GM18499 (cell line): Measurements from ENCODE around the gene TMX2.

Experiments used
- ATAC-seq: cut with Tn5 transposase; IDR thresholded peaks from one replicate; pipeline ENCODE4 v1.9.1; 2021; ENCODE audit warnings: moderate number of reproducible peaks; ENCODE audit not compliant: insufficient read depth, unreplicated experiment

The TMX2 gene

DNA sequence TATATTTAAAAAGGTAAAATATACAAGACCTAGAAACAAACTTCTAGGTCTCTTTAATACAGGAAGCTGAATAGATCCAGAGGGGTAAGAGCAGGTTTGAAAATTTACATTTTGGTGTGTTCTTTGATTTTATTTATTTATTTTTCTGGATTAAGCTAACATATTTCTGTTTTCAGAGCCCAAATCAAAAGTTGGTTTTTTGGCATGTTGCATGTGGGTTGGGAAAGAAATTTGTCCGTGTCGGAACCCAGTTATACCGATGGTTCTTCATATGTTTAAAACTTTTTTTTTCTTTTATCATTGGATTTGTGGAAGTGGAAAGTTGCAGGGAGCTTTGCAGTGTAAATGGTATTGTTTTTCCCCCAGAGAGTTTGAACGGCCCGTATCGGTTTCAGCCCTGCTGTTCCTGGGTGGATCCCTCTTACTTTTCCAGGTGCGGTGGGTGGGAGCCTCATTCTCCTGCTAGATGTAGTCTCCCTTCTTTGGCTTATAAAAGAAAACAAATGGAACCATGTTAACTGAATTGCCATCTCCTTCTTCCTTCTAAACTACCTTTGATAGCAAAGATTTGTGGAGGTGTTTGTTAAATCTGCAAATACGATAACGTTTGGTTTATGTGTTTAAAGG, 50.0 kb downstream of the TMX2 start:
- ATAC-seq, result no peak

DNA sequence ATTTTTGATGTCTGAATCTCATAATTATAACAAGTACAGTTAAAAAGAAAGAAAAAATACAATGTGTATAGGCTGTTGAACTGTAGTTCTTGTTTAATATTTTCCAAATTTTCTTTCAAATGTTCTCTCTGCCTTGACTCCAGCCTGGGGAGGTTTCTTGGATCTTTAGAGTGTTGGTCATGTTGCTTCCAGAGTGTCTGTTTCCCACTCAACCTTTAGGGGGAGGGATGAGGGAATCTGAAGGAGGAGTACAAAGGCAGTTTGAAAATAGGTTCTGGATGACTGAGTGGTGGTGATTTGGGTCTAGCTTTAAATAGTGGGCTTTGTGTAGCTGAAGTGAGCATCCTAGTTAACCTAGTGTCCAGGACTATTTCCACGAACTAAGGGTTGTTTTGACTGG, 51.2 kb downstream of the TMX2 start:
- no peak for ATAC-seq

DNA sequence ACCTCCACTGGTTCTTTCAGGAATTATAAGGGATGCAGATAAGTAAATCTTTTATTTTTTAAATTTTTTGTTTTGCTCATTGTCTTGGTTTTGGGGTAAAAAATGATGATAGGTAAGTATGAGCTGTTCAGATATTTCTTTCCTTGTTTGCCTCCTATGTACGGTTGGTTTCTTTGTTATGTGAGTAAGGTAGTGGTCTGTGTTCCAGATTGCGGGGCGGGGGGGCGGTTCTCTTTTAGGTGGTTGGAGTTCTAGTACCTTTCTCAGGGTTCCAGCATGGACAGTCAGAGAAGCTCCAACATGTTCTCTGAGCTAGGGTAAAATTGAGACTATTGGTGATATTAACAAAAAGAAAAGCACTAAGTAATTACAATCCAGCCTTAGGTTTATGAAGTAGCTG, 51.6 kb downstream of the TMX2 start:
- ATAC-seq, result no peak

DNA sequence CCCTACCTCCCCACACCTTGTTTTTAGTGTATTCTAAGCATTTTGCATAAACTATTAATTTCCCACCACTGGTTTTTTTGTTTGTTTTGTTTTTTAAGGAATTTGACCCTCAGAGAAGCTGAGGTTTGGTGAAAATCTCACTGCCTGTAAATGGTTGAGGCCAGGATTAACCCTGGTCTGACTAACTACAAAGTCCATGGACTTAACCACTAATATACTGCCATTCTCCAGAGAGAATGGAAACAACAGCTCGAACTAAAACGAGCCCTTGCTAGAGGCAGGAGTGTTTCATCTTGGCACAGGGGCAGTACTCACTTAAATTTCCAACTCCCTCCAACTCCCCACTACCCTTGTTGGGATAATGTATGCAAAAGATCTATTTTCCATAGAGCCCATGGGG, 52.2 kb downstream of the TMX2 start:
- no peak for ATAC-seq

DNA sequence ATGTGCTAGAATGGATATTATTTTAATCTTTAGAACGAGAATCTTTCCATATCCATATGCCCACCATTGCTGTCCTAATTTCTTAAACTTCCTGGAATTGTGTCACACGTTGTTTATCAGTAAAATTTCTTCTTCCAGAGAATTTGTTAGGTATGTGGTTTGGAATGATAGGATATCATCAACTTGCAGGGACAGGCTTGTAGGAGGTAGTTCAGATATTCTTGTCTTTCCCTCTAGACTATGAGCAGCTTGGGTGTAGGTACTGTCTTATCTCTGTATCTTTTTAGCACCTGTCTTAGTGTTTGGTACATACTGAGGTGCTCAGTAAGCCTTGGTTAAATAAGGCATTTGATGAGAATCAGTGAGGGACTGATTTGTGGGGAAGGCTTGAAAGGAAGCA, 52.6 kb downstream of the TMX2 start:
- ATAC-seq, result no peak

DNA sequence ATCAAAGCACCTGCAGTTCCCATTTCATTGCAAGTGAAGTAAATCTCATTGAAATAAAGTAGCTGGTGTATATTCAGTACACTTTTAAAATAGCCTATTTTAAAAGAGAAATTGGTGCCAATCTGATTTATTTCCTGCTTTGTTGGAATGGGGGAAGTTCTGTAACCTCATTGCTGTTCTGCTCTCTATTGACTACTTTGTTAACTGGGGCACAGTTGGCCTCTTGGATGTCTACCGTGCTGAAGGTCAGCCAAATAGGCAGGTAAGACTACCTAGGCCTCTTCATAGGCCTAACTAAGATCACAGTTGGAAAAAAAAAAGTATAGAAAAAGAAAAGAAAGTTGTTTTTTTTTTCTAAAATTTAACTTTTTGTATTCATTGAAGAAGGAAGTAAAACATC, 58.4 kb downstream of the TMX2 start:
- no peak for ATAC-seq

DNA sequence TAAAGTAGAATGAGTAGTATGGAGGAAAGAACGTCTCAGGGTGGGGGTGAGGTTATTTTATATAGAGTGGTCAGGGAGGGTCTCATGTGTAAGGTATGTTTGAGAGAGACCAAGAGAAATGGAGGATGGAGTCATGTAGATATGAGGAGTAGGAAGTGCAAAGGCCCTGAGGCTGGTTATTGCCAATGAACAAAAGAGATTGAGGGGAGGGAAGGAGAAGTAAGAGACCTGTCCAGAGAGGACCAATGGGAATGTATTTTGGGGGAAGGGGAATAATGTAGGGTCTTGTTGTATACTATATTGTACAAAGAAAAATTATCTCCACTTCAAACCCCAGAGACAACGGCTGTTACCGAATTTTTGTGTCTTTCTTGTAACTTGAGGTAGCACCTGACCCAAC, 59.0 kb downstream of the TMX2 start:
- ATAC-seq, result no peak

DNA sequence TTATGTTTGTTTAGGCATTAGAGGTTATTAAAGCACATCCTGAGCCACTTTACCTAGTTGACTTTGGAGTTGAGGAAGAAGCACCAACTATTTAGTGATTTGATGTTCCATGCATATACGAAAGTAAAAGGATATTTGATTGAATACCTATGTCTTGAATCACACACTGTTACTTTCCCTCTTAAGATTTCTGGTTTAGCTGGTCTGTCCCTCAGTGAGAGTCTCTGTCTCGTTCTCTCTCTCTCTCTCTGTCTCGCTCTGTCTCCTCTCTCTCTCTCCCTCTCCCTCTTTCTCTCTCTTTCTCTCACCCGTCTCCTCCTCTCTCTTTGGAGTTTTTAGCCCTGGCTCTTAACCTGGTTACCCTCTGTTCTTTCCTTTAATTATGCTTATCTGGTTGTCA, 60.2 kb downstream of the TMX2 start:
- ATAC-seq, result no peak

DNA sequence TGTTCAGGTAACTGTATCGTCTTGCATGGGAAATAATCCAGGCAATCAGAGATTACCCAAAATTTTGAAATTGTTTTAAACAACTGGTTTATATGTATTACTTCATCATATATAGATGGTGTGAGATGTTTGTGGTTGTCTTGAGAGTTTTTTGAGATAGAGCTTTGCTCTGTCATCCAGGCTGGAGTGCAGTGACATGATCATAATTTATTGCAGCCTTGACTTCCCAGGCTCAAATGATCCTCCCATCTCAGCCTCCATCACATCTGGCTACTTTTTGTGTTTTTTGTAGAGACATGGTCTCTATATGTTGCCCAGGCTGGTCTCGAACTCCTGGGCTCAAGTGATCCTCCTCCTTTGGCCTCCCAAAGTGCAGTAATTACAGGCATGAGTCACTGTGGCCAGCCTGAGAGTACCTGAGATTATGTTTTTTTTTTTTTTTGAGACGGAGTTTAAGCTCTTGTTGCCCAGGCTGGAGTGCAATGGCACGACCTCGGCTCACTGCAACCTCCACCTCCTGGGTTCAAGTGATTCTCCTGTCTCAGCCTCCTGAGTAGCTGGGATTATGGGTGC, 60.7 kb downstream of the TMX2 start:
- ATAC-seq, result no peak

DNA sequence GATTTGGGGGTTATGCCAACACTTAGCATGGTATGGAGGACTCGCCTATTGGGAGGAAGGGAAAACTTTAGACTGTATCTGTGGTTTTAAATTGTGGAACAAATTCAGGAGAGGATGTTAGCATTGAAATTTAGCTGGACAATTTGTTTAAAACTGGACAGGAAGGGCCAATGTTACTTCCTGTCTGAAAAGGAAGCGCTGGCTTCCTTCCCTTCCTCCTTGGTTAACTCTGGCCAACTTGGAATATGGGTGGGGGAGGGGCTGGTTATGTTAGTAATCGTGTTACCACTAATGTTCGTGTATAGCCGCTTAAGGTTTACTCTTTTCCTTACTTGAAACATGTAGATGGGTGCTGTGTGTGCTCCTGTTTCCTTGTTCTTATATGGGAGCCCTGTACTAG, 63.1 kb downstream of the TMX2 start:
- ATAC-seq, result no peak

DNA sequence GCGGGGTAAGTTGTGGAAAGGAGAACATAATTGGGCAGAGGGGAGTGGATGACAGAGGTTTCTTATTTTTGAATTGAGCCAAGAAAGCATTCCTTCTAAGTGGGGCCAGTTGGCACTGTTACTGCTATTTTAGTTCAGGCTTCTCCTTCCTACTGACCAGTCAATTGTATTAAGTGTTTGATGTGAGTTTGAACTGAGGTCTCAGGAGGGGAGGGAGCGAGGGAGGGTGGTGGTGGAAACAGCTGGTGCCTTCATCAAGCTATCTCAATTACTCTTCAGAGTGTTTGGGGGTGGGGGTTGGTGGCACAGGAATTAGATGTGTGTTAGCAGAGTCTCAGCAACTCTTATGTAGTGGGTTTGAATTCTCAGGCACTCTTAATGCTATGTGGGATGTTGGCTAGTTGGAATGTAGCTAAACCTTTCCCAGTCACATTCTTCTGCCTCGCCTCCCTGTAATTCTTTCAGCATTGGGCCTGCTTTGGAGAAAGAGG, 63.7 kb downstream of the TMX2 start:
- no peak for ATAC-seq

DNA sequence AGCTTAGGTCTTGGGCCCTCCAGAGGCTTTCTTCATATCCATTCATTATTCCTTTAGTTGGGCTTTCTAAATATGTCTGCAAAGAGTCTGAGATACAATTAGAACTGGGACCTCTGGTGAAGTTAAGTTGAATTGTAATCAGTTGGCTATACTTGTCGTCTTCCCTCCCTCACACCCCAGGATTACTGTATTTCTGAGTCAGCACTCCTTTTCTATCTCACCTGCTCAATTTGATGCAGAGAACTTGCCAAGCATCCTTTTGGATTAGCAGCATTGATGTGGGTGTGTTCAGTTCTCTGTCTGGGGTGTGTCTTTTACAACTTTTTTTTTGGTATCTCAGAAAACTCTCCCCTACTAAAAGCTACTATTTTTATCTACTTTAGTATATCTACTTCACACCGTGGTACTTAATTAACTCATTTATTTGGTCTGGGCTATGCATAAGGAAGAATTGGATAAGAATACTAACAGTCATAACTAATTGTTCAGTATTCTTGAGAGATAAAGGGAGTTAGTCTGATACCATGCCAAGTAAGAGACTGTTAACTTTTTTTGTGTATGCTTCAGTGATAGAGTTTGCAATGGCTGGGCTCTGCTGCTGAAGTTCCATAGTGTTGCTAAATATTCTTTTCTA, 64.3 kb downstream of the TMX2 start:
- no peak for ATAC-seq

DNA sequence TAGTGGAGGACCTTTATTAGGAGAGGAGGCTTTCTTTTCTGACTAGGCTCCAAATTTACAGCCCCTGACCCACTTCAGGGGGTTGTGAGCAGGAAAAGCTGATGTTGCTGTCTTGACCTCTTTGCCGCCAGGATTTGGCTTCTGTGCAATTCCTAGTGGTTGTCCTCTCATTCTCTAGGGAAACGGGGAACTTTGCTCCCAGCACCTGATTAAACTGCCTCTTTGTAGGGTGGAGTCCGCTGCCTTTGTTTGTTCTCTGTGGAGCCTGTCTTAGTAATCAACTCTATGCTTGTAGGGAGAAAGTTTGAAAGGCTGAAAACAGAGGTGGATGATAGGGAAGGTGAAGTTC, 65.5 kb downstream of the TMX2 start:
- ATAC-seq, result no peak

DNA sequence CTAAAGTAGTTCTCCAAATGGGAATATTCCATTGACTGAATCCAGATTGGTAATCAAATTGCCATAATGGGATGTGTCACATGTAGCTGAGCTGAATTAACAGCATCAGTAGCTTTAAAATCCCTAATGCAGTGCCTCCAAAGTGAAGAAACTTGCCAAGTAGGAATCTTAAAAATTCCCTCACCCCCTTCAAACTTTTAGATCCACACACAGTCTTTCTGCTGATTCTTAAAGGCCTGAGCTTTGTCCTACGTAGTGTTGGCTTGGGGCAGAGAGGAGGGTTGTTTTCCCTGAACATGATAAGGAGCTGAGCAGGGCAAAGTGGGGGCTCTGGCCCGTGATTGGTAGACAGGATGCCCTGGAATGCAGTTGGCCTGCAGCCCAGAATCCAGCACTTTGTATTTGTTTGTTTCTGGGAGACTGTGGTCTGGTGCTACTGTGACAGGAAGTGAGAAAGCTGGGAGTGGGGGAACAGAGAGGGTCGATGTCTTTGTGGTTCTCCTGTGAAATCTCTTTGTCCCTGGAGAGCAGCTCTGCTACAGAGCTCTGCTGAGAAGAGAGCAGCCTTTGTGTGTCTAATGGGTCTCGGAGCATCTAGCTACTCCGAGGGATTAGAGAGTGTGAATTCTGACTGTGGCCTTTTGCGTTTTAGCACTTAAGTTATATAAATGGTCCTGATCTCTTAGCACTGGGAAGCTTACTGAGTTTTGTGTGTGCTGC, 66.1 kb downstream of the TMX2 start:
- ATAC-seq, result no peak

DNA sequence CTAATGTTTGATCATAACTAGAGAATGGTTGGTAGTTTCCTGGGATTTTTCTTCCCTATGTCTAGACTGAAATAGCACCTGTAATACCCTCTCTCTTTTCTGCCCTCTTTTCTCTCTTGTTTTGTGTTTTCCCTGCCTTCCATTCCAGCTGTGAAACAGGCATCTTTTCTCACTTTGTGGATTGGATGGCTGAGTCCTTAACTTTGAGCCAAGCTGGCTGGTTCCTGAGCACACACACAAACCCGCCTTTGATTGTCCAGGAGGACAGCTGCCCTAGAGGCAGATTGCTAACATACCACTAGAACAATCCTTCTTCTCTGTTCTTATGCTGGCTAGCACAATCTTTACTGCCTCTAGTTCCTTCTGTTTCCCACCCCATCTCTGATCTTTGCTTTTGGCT, 66.9 kb downstream of the TMX2 start:
- no peak for ATAC-seq

DNA sequence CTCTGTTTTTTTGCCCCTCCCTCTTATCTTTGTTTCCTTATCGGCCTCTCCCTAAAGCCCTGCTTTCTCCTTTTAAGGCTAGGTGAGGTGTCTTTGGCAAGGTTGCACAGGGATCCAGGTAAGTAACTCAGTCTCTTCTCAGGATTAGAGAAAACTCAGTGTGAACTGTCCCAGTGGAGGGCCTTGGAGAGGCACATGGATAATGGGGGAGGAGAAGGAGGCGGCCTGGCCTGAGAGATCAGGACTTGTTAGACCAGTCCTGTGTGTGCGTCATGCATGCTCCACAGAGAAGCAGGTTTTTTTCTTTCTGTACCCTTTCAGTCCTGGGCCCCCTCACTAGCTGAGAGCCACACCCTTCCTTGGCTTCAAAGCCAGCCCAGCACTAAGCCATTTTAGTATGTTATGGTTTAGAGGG, 69.1 kb downstream of the TMX2 start:
- ATAC-seq, result no peak

DNA sequence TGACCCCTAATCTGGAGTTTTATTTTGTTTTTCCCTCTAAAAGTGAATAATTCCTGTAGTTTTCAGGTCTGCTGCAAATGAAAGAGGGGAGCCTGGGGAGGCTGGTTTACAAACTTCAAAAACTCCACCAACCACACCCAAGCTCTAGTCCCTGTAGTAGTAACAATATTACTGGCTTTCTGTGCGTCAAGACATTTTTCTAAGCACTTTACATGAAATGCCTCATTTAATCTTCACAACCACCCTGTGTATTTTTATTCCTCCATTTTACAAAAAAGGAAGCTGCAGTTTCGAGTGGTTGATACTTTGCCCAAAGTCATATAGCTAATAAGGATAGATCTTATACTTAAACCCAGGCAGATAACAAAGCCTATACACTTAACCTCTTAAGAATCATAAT, 72.7 kb downstream of the TMX2 start:
- ATAC-seq, result peak; percentile 44

DNA sequence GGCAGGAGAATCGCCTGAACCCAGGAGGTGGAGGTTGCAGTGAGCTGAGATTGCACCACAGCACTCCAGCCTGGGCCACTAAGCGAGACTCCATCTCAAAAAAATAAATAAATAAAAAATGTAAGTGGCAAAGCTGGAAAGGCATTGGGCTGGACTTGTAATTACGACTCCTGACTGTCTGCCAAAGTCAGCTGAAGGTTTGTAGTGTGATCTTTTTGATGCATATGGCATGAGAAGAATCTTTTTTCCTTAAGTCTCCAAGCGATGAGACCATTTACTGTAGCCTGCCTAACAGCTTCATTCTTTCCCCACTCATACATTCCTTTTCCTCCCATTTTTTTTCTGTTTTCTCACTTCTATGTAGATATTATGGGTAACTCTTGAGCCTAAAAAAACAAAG, 74.0 kb downstream of the TMX2 start:
- no peak for ATAC-seq

DNA sequence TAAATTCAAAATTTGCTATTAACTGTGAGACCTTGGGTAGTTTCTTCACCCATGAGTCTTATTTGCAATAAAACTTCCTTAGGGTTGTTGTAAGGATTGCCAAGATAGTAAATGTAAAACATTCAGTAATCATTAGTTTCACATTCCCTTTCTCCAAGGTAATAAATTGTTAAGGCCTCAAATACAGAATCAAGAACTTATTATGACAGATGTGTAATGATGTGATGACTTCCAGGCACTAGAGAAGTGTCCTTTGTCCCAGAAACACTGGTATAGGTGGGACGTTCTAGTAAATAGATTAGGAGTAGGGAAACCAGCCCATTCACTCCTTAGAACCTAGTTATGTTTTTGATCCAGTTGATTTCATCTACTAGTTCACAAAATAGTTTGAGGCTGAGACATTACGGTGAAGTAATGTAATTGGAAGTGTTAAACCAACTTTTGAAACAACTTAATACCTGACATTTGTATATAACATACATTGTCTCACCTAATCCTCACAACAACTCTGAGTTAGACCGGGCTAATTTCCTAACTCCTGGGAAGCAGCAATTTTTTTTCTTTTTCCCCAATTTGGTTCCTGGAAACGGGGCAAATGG, 74.7 kb downstream of the TMX2 start:
- ATAC-seq, result no peak

DNA sequence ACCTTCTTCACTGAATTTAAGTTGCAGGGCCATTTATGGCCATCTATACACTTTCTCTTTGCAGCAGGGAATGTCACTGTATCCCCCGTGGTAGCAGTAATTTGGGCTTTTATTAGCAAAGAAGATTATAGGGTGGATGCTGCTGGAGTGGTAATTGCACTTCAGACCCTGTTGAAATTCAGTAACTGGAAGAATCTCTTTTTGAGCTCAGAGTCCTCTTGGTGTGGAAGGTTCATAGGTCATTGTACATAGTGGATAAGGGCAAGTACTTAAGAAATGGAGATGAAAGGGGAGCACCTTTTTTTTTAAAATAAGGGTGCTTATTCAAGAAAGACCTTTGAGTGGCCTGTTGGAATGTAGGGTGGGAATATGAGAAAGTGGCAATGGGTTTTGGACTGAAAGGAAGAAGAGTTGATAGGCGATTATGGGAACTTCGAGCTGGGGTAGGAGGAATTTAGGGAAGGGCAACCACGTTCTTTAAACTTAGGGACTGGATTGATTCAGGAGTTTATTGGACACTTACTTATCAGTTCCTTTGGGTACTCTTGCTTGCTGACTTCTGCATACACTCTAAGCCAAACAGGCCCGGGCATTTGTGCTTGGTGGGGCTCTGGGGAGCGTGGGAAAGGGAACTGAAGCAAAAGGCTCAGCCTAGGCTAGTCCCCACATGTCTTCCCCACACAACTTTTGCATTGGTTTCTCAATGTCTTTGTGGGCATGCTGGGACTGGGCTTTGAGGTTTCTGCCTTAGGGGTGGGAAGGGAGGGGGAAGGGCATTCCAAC, 75.7 kb downstream of the TMX2 start:
- ATAC-seq, result no peak
